ENCODE results near the gene ANGPTL4.

Gene ANGPTL4

GRCh38 chr19:8413629-8413995 lies 49.7 kb downstream of the ANGPTL4 start:
- no peak for DNase-seq (ENCODE audit: low read depth)

GRCh38 chr19:8416796-8417195 lies 52.8 kb downstream of the ANGPTL4 start:
- DNase-seq (ENCODE audit: low read depth): no peak

- DNase-seq (ENCODE audit: low read depth): no peak
Observed at GRCh38 chr19:8421484-8422461, 57.8 kb downstream of the ANGPTL4 start.

- DNase-seq (ENCODE audit: low read depth): no peak
Observed at GRCh38 chr19:8423817-8424223, 59.9 kb downstream of the ANGPTL4 start.

All from stimulated activated CD4-positive, alpha-beta T cell treated with anti-CD3 and anti-CD28 coated beads, Interleukin-2, amount 100 ng/mL, for 4 hours (primary cell).